D721Med (cell line): ENCODE data around the gene VPS37D.

Experiments used
- DNase-seq: peaks from one replicate; pipeline ENCODE4 v3.0.0; 2011; ENCODE audit warnings: low spot score; ENCODE audit not compliant: insufficient read length
- FAIRE-seq: peaks from 2 replicates; lab custom pipeline; 2011; peaks lifted over from hg19 to GRCh38; lab: Jason Lieb, UNC
- TF ChIP-seq, protein P1 (sequence below): IDR thresholded peaks from 2 replicates; pipeline ENCODE4 v1.5.1; 2012; ENCODE audit warnings: mild to moderate bottlenecking, control low read depth; ENCODE audit not compliant: insufficient read depth; ENCODE audit errors: missing control alignments

Gene VPS37D

GRCh38 chr7:73633844-73634243 is 33.8 kb upstream of the VPS37D start:
- no peak for DNase-seq
- TF ChIP-seq, protein P1, sequence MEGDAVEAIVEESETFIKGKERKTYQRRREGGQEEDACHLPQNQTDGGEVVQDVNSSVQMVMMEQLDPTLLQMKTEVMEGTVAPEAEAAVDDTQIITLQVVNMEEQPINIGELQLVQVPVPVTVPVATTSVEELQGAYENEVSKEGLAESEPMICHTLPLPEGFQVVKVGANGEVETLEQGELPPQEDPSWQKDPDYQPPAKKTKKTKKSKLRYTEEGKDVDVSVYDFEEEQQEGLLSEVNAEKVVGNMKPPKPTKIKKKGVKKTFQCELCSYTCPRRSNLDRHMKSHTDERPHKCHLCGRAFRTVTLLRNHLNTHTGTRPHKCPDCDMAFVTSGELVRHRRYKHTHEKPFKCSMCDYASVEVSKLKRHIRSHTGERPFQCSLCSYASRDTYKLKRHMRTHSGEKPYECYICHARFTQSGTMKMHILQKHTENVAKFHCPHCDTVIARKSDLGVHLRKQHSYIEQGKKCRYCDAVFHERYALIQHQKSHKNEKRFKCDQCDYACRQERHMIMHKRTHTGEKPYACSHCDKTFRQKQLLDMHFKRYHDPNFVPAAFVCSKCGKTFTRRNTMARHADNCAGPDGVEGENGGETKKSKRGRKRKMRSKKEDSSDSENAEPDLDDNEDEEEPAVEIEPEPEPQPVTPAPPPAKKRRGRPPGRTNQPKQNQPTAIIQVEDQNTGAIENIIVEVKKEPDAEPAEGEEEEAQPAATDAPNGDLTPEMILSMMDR = no peak
- no peak for FAIRE-seq

DNA sequence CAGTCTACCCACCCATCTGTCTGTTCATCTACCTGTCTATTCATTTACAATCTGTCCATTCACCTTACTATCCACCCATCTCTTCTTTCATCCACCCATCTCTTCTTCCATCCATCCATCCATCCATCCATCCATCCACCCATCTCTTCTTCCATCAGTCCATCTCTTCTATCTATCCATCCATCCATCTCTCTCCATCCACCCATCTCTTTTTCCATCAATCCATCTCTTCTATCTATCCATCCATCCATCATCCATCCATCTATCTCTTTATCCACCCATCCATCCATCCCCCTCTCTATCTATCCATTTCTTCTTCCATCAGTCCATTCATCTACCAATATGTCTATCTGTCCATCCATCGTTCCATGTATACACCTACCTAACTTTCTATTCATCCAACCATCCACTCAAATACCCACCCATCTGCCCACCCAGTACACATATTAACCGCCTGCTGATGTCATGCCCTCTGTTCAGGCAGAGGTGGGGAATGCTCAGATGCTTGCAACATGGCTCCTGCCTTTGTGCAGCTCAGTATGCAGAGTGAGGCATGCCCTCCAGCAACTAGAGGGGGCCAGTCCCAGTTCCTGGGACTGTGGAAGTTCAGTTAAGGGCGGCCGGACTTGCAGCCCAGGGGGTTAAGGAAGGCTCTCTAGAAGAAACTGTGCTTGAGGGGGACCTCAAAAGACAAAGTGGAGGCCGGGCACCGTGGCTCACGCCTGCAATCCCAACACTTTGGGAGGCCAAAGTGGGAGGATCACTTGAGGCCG is 32.0 kb upstream of the VPS37D start:
- DNase-seq (no peak), FAIRE-seq (no peak)
- TF ChIP-seq, protein P1 = no peak

DNA sequence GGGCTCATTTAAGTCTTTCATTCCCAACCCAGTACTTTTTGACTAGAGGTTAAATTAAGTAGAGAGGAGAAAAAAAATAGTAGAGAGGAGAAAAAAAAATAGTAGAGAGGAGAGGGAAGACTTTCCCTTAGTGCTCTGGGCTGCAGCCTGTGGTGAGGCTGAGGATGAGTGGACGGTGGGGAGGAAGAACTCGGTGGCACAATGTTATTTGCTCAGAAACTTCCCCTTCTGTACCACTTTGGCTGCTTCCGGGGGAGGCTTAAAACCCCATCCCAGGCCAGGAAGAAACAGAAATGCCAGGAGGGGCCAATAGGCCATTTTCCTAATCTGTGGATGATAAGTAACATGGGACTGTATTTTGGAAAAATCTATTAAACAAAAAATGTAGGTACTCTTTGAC is 28.7 kb upstream of the VPS37D start:
- TF ChIP-seq, protein P1 = no peak
- FAIRE-seq = no peak
- no peak for DNase-seq

GRCh38 chr7:73642834-73643233 is 24.8 kb upstream of the VPS37D start:
- TF ChIP-seq, protein P1 = no peak
- FAIRE-seq = no peak
- no peak for DNase-seq

- FAIRE-seq (no peak), DNase-seq (no peak)
- TF ChIP-seq, protein P1 = no peak
These were observed 22.8 kb upstream of the VPS37D start for GRCh38 chr7:73644688-73645286.

DNA sequence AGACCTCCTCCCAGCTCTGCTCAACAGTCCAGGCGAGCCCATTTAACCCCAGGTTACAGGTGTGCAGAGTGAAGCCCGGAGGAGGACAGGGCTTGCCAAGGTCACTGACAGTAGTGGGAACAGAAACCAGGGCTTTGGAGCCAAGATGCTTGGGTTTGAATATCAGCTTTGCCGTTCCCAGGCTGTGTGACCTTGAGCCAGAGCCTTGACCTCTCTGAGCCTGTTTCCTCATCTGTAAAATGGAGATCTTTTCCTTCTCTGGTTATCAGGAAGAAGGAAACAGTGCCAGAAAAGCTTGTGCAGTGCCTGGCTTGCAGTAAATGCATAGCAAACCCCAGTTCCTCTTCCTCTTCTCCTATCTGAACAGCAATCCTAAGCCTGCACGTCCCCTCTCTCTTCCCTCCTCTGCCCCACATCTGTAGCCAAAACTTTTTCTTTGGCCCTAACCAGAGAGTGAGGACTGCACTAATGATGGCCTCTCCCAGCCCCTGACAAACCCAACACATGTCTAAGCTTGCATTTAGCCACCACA is 21.9 kb upstream of the VPS37D start:
- DNase-seq (no peak), FAIRE-seq (no peak)
- TF ChIP-seq, protein P1 = no peak
